ENCODE results near the gene CBLN4. TPM values are rescaled to one million over a fixed set of nuclear protein-coding genes. Genes with fewer than 3 reads are reported as not detected.

Gene CBLN4
- total RNA-seq, 1 experiment from 2014 or later, result not detected

Other genes with a start within 250 kb of the CBLN4 start
- not detected in 2 replicates for gene MC3R, start 243.2 kb upstream of the CBLN4 start, total RNA-seq (2014; rRNA removed)

All from PC-3 (cell line).